ENCODE measurements around the gene NRARP. TPM values are rescaled to one million over a fixed set of nuclear protein-coding genes. Genes with fewer than 3 reads are reported as not detected.

The NRARP gene
- total RNA-seq, 1 experiment from 2014 or later, result 22.2 TPM

- ATAC-seq (no peak), DNase-seq (ENCODE audit: low read depth, low spot score) (no peak)
- Histone ChIP-seq H3K79me2 (ENCODE audit: insufficient read depth, low read length) (peaks cover 36% of the 10 kb centered on the region), H3K36me3 (ENCODE audit: control insufficient read depth in 1 of 2, insufficient read depth in 2 of 2, low read length in 2 of 2) (peaks cover 17 to 22% of the 10 kb centered on the region in 2 experiments), H3K27ac (ENCODE audit: low read depth, low read length) (peak overlapping the region; percentile 91; the same call in 1 of the 2 replicates), H4K20me1 (ENCODE audit: insufficient read depth) (no peaks in the 10 kb centered on the region), H3K4me2 (ENCODE audit: low read length) (peak overlapping the region; percentile 93), H3K4me3 (replicated peaks in 1 of 2; ENCODE audit: low read depth in 1 of 2, low read length in 2 of 2) (peak overlapping the region; percentile 97 to 100), H3K27me3 (ENCODE audit: insufficient read depth, low read length) (no peaks in the 10 kb centered on the region), H3K9me3 (ENCODE audit: control insufficient read depth in 1 of 2, insufficient read depth in 1 of 2, low read depth in 1 of 2, low read length in 2 of 2) (no peaks in the 10 kb centered on the region), H2AFZ (ENCODE audit: low read depth, low read length, poor library complexity, severe bottlenecking) (no peak overlapping the region), H3K9ac (ENCODE audit: low read length) (peak overlapping the region; percentile 88), H3K9me2 (ENCODE audit: insufficient read depth) (no peaks in the 10 kb centered on the region), H3K4me1 (ENCODE audit: control insufficient read depth in 1 of 2, insufficient read depth in 2 of 2, low read length in 2 of 2) (peaks cover 21 to 42% of the 10 kb centered on the region in 2 experiments)
- intact Hi-C loops (cut with micrococcal nuclease), result no loop called here
- RAD21 ChIA-PET (ENCODE audit: low non-redundant PET in 1 of 2, low total read pairs in 2 of 2, uncharacterized antibody in 2 of 2, unreplicated experiment in 2 of 2), result no interaction called here
- POLR2A ChIA-PET, result interaction anchor here (1.9 to 5.9 kb wide), 2 partner anchors 16 to 21 kb away, joined by 5 to 39 read pairs; partner anchors contain the start of genes TOR4A and TUBB4B
- TF ChIP-seq YY1 (IDR thresholded peaks at IDR 0.05; ENCODE audit: extremely low read depth, insufficient replicate concordance, low read depth, low read length) (no peak), POLR2A (IDR thresholded peaks at IDR 0.05; ENCODE audit: borderline replicate concordance, extremely low read depth, insufficient read depth, insufficient read length) (no peak), ELF1 (IDR thresholded peaks at IDR 0.05; ENCODE audit: borderline replicate concordance, low read depth) (no peak), ATF3 (IDR thresholded peaks at IDR 0.05) (no peak), POLR2AphosphoS5 (IDR thresholded peaks at IDR 0.05; ENCODE audit: low read depth, low read length) (no peak), TCF7L2 (IDR thresholded peaks at IDR 0.05; ENCODE audit: borderline replicate concordance, extremely low read depth, insufficient read depth, insufficient read length) (no peak), EZH2phosphoT487 (IDR thresholded peaks at IDR 0.05; ENCODE audit: borderline replicate concordance) (no peak), CBX3 (IDR thresholded peaks at IDR 0.05; ENCODE audit: low read depth) (no peak), ZFX (IDR thresholded peaks at IDR 0.05) (no peak)
- TSS peak; percentile 44 for BruUV-seq (replicated peaks)
- CTCF ChIA-PET, result no interaction called here
Measured at GRCh38 chr9:137256362-137256761, 45.7 kb downstream of the NRARP start.
